GM12872 (cell line): Measurements from ENCODE around the gene CMTM1.

ENCODE experiments used
- CTCF ChIP-seq: IDR thresholded peaks from 3 replicates; pipeline ENCODE4 v1.5.1; 2011; ENCODE audit warnings: low read depth, mild to moderate bottlenecking, low read length, moderate library complexity; ENCODE audit not compliant: insufficient read depth

The CMTM1 gene

GRCh38 chr16:66528294-66528693, 37.9 kb upstream of the CMTM1 start:
- TF ChIP-seq CTCF, result no peak

- no peak for TF ChIP-seq CTCF
Measured at GRCh38 chr16:66529475-66529874, 36.8 kb upstream of the CMTM1 start.

- no peak for TF ChIP-seq CTCF
Measured at GRCh38 chr16:66534376-66534799, 31.9 kb upstream of the CMTM1 start.

GRCh38 chr16:66536525-66536924, 29.7 kb upstream of the CMTM1 start:
- TF ChIP-seq CTCF, result no peak

- no peak for TF ChIP-seq CTCF
Measured at GRCh38 chr16:66537236-66537635, 29.0 kb upstream of the CMTM1 start.

GRCh38 chr16:66538910-66539309, 27.3 kb upstream of the CMTM1 start:
- TF ChIP-seq CTCF, result no peak

- TF ChIP-seq CTCF, result no peak
Measured at GRCh38 chr16:66539623-66540469, 26.4 kb upstream of the CMTM1 start.
